A172 (cell line): ENCODE measurements around the gene EPHA5. TPM values are rescaled to one million over a fixed set of nuclear protein-coding genes. Genes with fewer than 3 reads are reported as not detected.

Source experiments
- DNase-seq: peaks from one replicate; pipeline ENCODE4 v3.0.0-alpha.2; 2015; ENCODE audit warnings: low spot score
- total RNA-seq: library from RNA; depleted of rRNA; stranded (reverse); fragments of >200 nt; shearing (Covaris generic); gene quantifications from 2 replicates; pipeline ENCODE4 v1.2.3, GENCODE V29; 2014

Gene EPHA5
- total RNA-seq, 1 experiment from 2014 or later, result not detected

- no peak for DNase-seq
These were observed 45.6 kb downstream of the EPHA5 start for GRCh38 chr4:65624651-65625050.

DNA sequence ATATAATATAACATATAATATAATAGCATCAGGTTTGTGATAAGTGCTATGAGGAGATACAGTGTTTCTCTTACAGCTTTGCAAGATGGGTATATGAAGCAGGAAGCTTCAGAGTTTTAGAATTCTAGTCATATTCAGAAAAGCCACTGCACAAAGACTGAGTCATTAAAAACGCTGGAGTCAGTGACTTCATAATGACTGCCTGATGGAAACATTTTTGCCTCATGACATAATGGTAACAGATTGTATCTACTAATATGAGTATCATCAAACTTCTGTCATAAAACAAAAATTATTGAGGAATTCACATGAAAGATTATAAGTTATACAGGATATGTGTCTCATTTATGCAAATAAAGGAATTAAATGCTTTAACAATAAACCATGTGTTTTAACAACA lies 46.8 kb downstream of the EPHA5 start:
- peak; percentile 38 for DNase-seq

GRCh38 chr4:65617416-65617815 lies 52.9 kb downstream of the EPHA5 start:
- DNase-seq, result no peak

DNA sequence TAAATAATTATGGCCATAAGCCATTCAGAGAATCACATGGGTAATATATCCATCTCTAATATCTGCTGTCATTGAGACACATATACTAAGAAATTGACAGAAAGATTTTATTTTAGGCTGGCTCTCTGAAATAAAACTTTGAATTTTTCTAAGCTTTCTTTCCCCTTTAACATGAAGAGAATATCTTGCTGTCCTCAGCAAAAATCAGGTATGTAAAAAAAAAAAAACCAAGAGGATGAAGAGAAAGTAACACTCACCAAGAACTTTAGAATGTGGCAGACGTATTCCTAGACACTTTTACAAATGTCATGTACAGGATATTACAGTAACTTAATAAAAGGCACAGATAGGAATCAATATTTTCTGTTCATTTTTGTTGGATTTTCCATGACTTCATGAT lies 65.8 kb downstream of the EPHA5 start:
- DNase-seq, result no peak

DNA sequence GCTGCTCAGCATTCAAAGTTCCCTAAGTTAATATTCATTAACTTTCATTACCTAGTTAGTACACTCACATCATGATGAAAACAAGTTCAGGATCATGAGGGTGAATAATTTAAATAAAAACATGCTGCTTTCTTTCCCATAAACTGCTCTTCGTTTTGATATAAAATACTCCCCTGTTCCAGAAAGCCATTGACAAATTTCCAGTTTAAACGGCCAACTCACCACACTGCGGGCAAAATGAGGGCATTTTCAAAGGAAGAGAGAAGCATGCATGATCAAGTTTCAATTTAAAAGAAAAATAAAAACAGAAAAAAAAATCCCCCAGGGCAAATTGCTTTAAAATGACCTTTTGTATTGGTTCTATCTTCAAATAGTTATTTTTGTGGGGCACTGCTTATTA lies 69.6 kb downstream of the EPHA5 start:
- no peak for DNase-seq

GRCh38 chr4:65599340-65599739 lies 70.9 kb downstream of the EPHA5 start:
- DNase-seq, result no peak

GRCh38 chr4:65597697-65598096 lies 72.6 kb downstream of the EPHA5 start:
- no peak for DNase-seq

- DNase-seq, result no peak
These were observed 78.2 kb downstream of the EPHA5 start for GRCh38 chr4:65592089-65592488.

DNA sequence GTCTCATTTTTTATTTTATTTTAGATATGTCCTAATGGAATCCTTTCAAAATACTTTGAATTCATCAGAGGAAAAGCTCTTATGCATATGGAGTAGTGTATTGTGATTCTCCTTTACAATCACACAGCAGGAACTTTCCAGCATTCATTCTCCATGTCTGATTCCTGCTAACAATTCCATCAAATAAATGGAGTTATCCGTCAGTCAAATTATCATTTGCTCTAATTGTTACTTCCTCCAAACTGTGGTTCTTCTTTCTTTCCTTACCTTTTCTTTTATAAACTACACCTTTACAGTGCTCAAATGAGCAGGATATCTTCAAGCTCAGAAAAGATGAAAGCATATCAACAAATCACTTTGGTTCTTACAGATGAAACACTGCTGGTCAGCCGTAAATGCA lies 80.4 kb downstream of the EPHA5 start:
- DNase-seq, result no peak

DNA sequence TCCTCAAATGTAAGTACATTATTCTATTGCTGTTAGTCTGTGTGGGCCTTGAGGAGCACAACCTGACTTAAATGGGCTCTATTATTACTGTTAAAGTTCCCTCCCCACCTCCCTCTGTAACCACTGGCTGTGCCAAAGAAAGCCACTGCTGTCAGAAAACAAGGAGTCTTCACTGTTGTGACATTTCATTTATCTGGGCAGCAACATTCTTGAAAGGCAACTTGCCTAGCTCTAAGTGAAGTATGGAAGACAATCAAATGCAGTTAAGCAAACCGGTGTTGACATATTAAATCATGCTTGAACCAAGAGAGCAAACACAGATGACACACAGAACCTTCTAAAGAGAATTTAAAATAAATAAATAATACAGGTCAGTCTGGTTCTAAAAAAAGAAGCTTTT lies 81.0 kb downstream of the EPHA5 start:
- no peak for DNase-seq

DNA sequence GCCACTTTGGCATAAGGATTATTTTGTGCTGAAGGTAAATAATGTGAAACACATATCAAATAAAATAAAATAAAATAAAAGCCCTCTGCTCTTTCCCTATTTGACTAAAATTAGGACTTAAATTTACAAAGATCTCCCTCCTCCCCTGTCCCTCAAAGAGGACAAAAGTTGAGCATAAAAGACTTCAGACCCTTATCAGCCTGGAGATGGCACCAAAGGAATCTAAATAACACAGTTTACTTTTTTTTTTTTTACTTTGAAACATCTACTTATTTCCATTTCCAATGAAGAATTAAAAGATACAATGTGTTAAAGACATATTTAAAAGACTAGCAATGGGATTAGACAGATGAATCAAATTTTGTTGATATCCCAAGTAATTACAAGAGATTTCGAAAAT lies 89.7 kb downstream of the EPHA5 start:
- peak; percentile 4 for DNase-seq

DNA sequence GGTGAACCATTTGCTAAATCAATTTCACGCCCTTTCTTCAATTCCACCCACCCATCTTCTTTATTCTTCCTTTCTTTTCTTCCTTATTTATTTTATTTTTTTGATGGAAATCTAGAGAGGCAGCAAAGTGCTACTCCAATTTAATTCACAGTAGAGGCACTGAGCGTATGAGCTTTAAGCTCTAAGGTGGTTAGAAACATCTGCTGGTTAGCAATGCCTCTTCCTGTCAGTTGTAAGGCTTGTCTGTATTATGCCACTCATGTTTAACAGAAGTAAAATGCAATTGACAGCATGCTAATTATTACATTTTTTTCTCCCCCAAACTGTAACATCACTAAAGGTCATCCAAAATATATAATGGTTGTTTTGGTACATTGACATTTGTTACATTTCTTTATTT lies 103.8 kb downstream of the EPHA5 start:
- no peak for DNase-seq

DNA sequence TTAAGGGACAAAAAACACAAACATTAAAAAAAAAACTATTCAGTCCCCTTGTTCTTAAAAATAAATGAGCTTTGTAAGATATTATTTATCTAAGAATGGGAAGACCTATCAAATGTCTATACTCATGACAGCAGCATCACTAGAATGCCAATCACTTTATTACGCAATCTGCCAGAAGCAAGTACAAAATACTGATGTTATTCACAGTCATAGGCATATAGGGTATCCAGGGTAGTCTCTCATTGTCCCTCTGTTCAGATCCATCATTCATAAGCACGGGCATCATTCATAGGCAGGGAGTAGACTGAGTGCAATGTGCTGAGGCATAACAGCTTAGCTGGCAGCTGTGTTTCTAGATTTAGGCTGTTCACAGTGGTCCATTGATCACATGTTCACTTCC lies 109.1 kb downstream of the EPHA5 start:
- DNase-seq, result no peak

- no peak for DNase-seq
These were observed 111.0 kb downstream of the EPHA5 start for GRCh38 chr4:65559270-65559669.

GRCh38 chr4:65552057-65552456 lies 118.2 kb downstream of the EPHA5 start:
- DNase-seq, result no peak

DNA sequence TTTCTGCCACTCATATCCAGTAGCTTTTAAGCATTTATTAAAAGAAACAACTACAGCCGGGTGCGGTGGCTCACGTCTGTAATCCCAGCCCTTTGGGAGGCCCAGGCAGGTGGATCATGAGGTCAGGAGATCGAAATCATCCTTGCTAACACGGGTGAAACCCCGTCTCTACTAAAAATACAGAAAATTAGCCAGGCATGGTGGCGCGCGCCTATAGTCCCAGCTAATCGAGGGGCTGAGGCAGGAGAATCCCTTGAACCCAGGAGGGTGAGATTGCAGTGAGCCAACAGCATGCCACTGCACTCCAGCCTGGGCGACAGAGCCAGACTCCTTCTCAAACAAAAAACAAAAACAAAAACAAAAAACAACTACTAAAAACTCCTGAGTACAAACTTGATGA lies 119.8 kb downstream of the EPHA5 start:
- DNase-seq, result no peak

DNA sequence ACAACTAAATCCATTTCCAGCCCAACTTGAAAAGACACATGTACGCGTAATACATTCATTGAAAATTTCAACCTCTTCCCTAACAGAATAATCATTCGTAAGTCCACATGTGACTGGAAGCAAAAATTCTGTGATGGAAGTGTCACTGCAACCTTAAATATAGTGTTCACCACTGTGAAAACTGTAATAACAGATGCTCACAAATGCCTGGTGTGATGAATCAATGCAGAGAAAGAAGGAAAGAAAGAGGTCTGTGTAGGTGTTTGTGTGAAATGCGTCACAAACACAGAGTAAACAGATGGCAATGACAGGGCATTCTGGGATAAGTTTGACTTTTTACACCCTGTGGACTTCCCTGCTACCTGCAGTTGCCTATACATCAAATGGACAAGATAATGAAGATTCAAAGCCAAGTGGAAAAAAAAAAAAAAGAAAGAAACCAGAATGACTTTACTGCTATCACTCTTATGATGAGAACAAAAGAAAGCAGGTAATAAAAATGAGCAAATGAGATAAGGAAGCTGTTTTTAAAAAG lies 123.3 kb downstream of the EPHA5 start:
- DNase-seq, result no peak

GRCh38 chr4:65538571-65538970 lies 131.7 kb downstream of the EPHA5 start:
- DNase-seq, result peak; percentile 20

- no peak for DNase-seq
These were observed 135.2 kb downstream of the EPHA5 start for GRCh38 chr4:65535113-65535512.

GRCh38 chr4:65521666-65522065 lies 148.6 kb downstream of the EPHA5 start:
- DNase-seq, result no peak

DNA sequence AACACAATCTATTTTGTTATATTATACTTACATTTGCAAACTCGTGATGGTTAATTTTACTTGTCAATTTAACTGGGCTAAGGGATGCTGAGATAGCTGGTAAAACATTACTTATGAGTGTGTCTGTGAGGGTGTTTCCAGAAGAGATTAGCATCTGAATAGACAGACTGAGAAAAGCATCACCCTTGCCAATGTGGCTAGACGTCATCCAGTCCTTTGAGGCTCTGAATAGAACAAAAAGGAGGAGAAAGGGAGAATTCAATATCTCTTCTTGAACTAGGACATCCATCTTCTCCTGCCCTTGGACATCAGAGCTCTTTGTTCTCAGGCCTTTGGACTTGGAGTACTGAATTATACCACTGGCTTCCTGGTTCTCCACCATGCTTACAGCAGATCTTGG lies 154.6 kb downstream of the EPHA5 start:
- DNase-seq, result no peak

DNA sequence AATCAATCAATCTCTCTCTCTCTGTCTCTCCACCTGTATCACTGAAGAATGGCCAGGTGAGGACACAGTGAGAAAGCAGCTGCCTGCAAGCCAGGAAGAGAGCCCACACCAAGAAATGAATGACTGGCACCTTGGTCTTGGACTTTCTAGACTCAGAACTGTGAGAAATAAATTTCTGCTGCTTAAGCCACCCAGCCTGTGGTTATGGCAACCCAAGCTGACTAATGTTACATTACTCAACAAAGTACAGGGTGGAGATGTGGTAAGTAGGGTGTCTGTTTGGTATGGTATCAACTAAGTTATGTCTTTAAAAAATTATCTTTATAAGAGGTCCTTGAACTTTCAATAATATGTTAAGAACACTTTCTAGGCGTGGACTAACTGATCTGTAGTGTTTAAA lies 159.3 kb downstream of the EPHA5 start:
- DNase-seq, result peak; percentile 57

- peak; percentile 80 for DNase-seq
These were observed 162.1 kb downstream of the EPHA5 start for GRCh38 chr4:65508168-65508567.

DNA sequence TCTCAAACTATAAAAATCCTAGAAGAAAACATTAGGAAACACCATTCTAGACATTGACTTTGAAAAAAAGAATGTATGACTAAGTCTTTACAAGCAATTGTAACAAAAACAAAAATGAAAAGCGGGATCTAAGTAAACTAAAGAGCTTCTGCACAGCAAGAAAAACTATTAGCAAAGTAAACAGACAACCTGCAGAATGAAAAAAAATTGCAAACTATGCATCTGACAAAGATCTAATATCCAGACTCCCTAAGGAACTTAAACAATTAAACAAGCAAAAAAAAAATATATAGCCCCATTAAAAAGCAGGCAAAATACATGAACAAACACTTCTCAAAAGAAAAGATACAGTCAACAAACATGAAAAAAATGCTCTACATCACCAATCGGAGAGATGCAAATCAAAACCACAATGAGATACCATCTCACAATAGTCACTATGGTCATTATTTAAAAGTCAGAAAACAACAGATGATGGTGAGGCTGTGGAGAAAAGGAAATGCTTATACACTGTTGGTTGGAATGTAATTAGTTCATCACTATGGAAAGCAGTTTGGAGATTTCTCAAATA lies 168.1 kb downstream of the EPHA5 start:
- DNase-seq, result peak; percentile 59
